CD4-positive, alpha-beta T cell treated with Interleukin-17A for 1 hour (primary cell): ENCODE measurements around the gene ATF3.

ENCODE experiments used
- DNase-seq: peaks from one replicate; pipeline ENCODE4 v3.0.0-alpha.2; 2020

ATF3 gene

DNA sequence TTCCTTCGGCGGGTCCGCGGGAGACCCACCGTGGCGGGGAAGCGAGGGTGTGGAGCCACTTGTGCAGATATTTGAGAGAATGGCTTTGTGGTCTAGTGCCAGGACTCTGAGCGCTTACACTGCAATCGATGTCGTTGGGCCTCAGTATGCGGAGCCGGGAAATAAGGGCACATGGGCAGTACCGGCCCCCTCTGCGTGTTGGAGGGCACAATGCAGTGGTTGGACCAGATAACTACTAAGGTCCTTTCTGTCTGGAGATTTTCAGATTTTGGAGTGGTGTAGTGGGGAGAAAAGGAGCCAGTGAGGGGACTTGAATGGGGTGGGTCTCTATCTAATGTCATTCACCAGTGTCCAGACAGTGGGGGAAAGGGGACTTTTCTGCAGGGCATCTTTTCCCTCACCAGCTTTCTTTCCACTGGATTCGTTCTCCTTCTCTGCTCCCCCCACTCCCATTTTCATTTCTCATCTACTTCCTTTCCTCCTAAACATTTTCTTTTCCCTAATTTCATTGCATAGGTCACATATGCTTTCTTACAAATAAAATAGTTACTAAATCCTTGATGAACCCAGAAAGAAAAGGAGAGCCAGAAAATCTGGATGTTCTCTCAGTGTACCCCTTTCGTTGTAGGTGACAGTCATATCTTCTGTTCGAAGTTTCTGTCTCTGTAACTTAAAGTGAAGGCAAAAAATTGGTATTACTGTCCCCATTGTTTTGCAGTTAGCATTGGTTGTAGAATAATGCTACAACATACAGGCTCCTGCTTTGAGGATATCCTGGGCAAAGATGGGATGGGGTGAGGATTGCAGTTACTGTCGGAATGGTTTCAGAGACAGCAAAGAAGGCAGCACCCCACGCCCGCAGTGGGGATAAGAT, 1.4 kb downstream of the ATF3 start:
- peak; percentile 25 for DNase-seq

DNA sequence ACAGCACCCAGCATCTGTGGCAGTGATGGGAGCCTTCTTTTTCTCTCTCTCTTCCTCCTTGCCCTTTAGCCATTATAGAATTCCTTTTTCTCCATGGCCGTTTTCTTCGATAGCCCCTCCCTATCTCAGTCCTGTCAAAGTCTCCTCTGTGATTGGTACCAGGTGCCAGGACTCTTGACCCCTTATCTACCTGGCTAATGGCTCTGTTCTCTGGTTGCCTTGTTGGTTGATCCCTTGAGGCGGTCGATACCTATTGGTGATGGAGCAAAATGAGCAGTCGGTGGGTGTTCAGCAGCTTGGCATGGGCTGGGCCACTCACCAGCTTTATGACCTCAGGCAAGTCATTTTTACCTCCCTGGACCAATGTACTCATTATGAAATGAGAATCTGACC, 2.0 kb downstream of the ATF3 start:
- peak; percentile 23 for DNase-seq

DNA sequence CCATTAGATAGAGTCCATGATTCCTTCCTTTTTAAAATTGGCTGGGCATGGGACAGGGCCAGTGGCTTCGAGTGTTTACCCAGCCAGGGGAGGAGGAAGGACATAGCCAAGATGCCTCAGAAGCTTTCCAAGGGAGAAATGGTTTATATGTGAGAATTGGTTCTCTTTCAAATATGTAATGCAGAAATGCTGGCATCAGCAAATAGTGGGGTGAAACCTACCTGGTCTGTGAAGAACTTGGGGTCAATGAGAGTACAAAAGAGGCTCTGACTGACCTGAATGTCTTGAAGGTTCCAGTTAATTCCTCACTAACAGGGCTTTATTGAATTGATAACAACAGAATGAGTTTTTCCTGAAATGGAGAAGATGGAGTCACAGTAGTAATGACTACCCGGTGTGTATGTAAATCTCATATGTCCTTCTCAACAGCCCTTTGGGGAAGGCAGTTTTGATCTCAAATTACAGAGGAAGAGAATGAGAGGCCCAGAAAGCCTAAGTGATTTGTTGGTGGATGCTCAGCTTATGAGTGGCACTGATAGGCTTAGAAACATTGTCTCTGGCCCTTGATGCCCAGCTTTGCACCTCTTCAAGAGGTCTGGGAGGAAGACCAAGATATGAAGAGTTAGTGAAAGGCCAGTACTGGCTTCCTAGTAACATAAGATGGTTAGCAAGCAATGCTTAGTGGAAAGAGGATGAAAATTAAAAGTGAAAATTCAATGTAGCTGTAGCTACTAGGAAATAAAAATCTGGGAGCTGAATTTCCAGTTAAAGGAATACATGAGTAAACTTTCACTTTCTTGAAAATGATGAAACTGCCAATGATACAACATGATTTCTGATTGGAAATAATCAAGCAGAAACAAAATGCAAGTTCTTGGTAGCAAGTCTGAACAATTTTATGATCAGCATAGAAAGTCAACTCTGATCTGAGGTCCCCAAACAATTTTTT, 2.7 kb downstream of the ATF3 start:
- DNase-seq, result peak; percentile 26

DNA sequence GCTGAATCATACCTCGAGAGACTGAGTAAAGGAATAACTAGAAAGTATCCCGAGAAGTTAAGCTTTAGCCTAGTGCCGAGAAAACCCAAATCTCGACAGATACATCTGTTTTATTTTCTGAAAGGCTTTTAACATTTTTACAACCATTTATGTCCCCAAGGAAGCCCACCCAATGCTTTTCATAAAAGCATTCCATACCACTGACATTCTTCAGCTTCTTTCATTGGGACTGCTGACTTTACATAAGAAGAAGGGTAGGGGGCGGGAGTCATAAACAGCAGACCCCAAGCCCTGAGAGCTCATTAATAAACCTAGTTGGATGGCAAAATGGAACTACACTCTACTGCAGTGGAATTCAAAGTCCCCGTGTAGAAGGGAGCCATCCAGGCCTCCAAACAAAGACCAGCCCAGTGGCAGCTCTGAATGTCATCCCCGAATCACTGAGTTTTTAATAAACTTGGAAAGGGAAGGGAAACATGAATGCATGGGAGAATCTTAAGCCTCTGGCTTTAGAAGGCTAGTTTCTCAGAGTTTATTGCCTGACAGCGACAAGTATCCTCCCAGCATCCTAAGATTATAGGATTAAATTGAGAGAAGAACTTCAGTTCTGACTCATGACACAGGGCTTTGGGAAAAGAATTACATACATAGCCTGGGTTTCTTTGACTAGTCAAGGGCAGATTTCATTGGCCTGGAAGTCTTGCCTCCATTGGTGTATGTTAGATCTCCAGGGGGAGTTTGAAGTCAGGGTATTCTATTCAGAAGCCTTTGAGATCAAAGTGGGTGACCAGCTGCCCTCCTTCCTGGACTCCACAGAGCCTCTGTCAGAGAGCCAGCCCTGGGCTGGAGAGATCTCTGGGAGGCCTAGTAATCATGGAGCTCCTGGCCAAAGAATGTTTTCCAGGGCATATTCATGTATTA, 3.7 kb downstream of the ATF3 start:
- peak; percentile 25 for DNase-seq

DNA sequence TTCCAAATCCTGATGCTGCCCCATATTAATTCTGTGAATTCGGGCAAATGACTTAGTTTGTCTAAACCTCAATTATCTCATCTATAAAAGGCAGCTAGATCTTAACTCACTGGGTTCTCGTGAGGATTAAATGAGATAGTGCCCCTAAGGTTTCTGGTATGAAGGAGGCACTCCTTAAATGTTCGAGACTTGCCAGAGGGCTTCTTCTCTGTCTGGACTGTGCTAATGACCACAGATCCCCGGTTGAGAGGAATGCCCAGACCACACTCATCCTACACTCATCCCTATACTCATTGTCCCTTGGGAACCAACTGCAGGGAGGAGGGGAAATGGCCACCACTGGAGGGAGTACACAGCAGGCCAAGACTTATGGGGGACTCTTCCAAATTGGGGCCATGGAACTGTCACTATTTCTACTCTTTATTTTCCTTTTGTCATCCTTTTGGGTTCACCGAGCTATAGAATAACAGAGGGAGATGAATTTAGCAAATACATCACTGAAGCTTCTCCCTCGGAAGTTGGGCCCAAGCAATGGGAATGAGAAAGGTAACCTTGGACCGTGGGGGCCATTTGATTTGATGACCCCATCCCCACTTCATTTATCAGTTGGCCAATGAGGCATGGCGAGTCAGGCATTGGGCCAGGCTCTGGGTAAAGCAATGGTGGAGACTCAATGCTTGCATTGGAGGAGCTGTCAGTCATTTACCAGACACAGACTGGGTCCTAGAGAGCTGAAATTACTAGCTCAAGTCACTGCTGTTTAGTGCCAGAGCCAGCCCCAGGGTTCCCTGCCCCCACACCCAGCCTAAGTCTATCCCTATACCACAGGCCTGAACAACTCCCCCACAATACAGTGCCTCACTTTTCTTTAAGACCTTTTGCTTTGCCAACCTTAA, 5.1 kb downstream of the ATF3 start:
- DNase-seq, result peak; percentile 29

DNA sequence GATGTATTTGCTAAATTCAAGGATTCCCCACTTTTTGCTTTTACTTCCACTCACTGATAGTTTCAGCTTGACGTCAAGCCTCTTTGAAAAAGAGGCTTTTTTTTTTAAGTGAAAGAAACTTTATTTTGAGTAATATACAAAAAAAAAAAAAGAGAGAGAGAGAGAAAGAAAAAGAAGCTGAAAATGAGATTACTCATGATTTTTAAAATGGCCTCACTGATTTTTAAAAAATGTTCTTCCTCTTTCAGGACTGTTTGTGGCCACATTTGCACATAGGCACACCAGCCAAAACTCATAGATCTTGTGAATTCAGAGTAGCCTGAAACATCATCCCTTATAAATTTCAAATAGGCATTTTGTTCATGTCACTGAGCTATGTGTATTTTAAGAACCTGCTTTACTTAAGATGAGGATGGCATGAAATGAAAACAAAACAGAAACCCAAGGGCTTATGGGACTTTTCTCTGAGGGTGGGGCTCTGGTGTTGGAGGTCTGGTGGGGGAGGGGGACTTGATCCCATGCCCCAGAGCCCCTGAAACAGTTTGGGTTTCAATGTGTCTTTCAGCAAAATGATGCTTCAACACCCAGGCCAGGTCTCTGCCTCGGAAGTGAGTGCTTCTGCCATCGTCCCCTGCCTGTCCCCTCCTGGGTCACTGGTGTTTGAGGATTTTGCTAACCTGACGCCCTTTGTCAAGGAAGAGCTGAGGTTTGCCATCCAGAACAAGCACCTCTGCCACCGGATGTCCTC, 6.1 kb downstream of the ATF3 start:
- no peak for DNase-seq

DNA sequence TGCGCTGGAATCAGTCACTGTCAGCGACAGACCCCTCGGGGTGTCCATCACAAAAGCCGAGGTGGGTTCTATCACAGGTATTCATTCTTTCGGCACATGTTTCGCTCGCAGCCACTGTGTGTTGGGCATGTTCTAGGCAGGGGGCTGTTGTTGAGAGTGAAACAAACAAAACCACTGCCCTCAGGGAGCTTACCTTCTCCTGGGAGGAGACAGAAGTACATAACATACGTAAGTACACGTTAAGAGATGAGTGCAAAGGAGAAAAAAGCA, 6.6 kb downstream of the ATF3 start:
- peak; percentile 15 for DNase-seq

DNA sequence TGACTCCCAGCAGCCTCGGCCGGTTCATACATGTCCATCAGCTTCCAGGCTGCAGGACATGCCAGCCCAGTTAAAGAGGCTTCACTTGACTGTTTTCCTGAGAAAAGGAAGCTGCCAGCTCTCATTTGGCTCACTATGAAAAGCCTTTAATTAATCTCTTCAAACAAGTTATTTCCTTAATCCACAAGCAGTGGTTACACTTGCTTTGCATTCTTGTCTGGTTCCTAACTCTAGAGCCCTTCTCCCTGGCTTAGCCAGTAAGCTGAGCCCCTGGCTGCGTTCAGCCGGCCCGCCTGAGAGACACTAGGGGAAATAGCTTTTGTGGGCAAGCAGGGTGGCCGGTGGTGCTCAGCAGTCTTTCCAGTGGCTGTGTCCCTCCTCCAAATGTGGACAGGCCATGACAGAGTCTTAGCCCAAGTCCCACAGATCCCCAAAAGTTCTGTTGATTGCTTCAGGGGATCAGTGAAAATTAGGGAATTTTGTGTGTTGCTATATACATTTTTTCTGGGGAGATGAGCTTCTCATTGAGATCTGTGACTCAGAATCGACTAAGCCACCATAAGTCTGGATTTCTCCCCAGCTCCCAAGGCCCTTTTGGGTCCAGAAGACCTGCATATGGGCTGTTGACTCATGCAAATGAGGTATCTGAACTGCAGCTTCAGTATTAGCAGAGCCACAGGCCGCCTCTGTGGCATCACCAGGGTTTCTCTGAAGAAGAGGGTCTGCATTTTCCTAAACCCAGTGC, 10.1 kb downstream of the ATF3 start:
- peak; percentile 20 for DNase-seq

DNA sequence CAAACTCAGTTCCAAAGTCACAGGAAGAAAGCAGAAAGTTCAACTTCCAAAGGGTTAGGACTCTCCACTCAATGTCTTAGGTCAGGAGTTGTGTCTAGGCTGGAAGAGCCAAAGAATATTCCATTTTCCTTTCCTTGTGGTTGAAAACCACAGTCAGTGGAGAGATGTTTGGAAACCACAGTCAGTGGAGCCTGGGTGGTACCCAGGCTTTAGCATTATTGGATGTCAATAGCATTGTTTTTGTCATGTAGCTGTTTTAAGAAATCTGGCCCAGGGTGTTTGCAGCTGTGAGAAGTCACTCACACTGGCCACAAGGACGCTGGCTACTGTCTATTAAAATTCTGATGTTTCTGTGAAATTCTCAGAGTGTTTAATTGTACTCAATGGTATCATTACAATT, 11.7 kb downstream of the ATF3 start:
- DNase-seq, result peak; percentile 8

DNA sequence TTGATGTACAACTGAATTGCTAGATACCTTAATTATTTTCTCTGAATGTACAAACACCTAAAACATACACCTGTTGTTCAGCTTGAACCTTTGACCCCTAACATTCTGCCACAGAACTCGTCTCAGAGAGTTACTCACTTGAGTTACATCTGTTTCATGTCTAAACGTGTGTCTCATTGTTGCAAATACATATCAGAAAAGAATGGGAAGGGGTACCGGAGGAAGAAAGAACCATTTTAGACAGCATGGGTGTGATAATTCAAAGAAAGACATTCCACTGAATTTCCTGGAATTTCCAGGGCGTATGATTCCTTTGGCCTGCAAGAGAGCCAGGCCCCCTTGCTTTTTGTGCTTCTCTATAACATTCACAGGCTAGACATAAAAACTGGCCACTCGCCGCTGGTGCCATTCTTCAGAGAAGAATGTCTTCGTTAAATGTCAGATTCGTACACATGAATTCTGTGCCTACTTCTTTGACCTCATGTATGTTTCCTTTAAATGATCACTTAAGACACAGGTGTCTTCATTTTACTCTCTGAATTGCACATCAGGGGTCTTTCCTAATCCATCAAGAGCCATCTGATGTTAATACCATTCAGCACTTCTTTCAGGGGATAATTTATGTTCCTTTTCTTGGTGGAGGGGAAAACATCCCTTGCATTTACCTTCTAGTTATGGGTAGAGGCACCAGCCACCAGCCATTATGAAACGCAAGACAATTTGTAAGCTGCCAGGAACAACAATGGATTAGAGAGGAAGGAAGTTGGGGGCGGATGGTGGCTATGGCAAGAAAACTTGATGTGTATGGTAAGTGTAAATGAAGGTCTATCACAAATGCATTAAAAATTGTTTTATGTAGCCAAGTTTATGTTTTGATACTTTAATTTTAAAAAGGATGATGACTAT, 12.7 kb downstream of the ATF3 start:
- DNase-seq, result no peak

DNA sequence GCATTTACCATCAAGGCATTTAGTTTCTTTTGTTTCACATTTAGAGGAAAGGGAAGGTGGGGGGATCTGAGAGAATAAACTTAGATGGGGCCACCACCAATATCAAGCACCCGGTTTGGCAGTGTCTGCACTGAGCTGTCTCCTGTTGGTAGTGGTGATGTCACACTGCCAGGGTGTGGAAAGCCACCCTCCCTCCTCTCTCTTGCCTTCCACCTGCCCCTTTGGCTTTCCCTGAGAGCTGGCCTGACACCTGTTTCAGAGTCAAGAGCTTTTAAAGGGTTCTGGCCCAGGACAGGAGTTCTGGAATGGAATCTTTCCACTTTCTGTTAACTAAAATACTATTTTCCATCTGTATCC, 13.4 kb downstream of the ATF3 start:
- peak; percentile 47 for DNase-seq

DNA sequence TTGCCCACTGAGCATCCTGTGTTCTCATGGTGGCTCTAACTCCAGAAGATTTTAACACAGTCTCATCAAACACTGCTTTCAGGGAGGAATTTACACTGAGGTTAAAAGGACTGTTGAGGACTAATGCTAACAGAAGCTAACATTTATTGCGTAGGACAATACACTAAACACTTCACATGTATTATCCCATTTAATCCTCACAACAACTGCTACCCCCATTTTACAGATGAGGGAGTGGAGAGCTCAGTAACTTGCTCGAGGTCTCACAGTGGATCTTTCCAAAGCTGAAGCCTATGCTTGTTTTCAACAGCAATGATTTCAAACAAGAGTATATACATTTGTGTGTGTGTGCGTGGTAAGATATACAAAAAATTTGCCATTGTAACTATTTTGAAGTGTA, 13.9 kb downstream of the ATF3 start:
- DNase-seq, result peak; percentile 37

DNA sequence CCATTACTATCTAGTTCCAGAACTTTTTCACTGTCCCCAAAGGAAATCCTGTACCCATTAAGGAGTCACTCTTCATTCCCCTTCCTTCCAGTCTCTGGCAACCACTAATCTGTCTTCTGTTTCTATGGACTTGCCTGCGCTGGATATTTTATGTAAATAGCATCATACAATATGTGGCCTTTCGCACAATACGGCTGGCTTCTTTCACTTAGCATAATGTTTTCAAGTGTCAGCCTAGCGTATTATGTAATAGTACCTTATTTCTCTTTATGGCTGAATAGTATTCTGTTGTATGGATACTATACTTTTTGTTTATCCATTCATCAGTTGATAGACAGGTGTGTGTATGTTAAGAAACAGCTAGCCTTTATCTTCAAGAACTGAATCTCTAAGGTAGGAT, 14.3 kb downstream of the ATF3 start:
- peak; percentile 27 for DNase-seq

DNA sequence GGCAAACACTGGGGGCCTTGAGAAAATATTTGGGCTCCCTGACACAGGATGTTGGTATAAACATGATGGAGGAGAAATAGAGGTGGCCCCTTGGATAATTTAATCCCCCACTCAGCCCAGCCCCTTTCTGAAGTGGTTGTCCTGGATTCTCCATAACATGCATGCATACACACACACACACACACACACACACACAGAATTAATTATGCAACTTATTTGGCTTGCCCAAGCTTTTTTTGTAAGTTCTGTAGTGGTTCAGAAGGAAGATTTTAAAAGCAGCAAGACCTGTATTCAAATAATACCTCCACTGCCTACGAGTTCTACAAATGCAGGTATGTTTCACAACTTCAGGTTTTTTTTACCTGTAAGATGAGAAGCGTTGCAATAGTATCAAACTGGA, 15.0 kb downstream of the ATF3 start:
- DNase-seq, result peak; percentile 30

DNA sequence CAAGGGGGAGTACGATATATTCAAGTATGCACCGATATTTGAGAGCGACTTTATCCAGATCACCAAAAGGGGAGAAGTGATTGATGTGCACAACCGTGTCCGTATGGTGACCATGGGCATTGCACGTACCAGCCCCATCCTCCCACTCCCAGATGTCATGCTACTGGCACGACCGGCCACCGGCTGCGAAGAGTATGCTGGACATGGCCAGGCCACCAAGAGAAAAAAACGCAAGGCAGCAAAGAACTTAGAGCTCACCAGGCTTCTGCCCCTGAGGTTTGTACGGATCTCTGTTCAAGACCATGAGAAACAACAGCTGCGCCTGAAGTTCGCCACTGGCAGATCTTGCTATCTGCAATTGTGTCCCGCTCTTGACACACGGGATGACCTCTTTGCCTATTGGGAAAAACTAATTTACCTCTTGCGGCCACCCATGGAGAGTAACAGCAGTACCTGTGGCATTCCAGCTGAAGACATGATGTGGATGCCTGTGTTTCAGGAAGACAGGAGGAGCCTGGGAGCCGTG, 16.5 kb downstream of the ATF3 start:
- peak; percentile 11 for DNase-seq

DNA sequence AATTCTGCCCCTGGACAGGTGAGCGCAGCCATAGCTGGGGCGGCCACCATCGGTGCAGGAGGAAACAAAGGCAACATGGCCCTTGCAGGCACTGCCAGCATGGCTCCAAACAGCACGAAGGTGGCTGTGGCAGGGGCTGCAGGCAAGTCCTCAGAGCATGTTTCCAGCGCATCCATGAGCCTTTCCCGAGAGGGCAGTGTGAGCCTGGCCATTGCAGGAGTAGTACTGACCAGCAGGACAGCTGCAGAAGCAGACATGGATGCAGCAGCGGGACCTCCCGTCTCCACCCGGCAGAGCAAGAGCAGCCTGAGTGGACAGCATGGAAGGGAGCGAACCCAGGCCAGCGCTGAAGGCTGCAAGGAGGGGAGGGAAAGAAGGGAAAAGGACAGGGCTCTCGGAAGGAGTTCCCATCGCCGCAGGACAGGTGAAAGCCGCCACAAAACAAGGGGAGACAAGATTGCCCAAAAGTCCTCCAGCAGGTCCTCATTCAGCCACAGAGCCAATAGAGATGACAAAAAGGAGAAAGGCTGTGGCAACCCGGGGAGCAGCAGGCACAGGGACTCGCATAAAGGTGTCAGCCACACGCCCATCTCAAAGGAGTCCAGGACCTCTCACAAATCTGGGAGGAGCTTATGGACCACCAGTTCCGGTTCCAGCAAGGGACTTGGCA, 17.4 kb downstream of the ATF3 start:
- no peak for DNase-seq

DNA sequence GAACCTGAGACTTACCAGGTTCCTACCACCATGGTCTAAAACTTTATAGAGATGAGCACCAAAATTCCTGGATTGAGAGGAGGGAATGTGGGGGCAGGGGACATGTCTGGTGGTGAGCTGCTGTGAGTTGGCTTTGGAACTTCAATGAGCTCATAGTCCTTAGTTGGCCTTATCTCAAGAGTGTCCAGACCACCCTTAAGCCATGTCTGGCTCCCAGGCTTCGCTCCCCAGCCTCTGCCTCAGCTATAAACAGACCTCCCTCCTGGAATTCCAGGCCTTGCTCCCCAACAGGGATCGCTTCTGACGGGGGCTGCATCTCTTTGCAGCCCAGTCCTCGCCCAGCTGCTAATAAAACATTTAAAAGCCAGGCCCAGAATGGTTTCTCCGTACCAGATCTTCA, 19.5 kb downstream of the ATF3 start:
- no peak for DNase-seq

DNA sequence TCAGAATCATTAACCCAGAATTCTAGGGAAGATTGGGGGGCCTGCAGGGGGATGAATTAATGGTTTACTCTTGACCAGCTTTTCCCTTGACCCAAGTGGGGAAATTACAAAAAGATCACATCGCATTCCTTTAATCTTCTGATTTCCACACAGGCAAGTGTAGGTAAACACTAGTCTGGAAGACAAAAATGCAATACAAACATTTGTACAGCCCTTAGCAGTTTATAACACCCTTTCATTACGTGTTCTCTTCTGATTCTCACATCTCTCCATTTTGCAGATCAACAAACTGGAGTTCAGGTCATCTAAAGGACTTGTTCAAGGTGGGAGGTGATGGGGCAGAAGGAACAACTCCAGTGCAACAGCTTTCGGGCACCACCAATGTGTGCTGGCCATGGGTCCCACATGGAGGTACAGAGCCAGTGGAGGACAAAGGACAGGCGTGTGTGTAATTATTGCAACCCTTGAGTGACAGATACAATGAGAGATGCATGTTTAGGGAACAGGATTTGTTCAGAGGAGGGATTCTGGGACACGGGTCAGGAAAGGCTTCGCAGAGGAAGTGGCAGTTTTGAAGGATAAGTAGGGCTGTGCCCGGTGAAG, 20.4 kb downstream of the ATF3 start:
- DNase-seq, result no peak
